SK-N-SH (cell line): ENCODE measurements around the gene MRPL17.

Source experiments
- CHD2 ChIP-seq: fragments of 150-350 bp; IDR thresholded peaks from 2 replicates; pipeline ENCODE4 v1.6.1; 2018; ENCODE audit warnings: low read length; ENCODE audit not compliant: partially characterized antibody
- CTCF ChIP-seq: fragments of 200-600 bp; sonication (generic); IDR thresholded peaks from 2 replicates; pipeline ENCODE4 v1.6.1; 2017; ENCODE audit warnings: antibody characterized with exemption, mild to moderate bottlenecking, moderate library complexity
- GABPA ChIP-seq: IDR thresholded peaks from 2 replicates; pipeline ENCODE4 v1.4.0; 2012; ENCODE audit warnings: low read depth, mild to moderate bottlenecking
- JUND ChIP-seq: IDR thresholded peaks from 2 replicates; pipeline ENCODE4 v1.4.0; 2012
- NFIC ChIP-seq: IDR thresholded peaks from 2 replicates; pipeline ENCODE4 v1.4.0; 2012; ENCODE audit warnings: borderline replicate concordance
- PBX3 ChIP-seq: IDR thresholded peaks from 2 replicates; pipeline ENCODE4; 2012
- RCOR1 ChIP-seq: fragments of 150-350 bp; IDR thresholded peaks from 2 replicates; pipeline ENCODE4 v1.6.1; 2017; ENCODE audit warnings: antibody characterized with exemption, low read length
- SIN3A ChIP-seq: IDR thresholded peaks from 2 replicates; pipeline ENCODE4 v1.6.1; 2012; ENCODE audit warnings: low read depth, mild to moderate bottlenecking, low read length, moderate library complexity, borderline replicate concordance

- no peak for TF ChIP-seq JUND
- TF ChIP-seq PBX3 = no peak
- TF ChIP-seq NFIC = no peak
- TF ChIP-seq CTCF = no peak
- no peak for TF ChIP-seq SIN3A
- no peak for TF ChIP-seq GABPA
- TF ChIP-seq CHD2 = no peak
- TF ChIP-seq RCOR1 = no peak
Measured at GRCh38 chr11:6636480-6636879, 46.7 kb downstream of the MRPL17 start.
